H9 (cell line): ENCODE results near the gene SPAG4. TPM values are rescaled to one million over a fixed set of nuclear protein-coding genes. Genes with fewer than 3 reads are reported as not detected.

ENCODE experiments used
- DNase-seq: peaks from one replicate; pipeline ENCODE4 v3.0.0-alpha.2; 2017
- H2AFZ ChIP-seq: one replicate; pipeline ENCODE4 v1.6.1; 2013; ENCODE audit warnings: mild to moderate bottlenecking, low read length, control low read depth, moderate library complexity
- H2AK5ac ChIP-seq: 2 replicates; pipeline ENCODE4 v1.6.1; 2013; ENCODE audit warnings: low read length, control low read depth, mixed read lengths; ENCODE audit not compliant: insufficient read length
- H2BK120ac ChIP-seq: one replicate; pipeline ENCODE4 v1.6.1; 2013; ENCODE audit warnings: low read depth, mild to moderate bottlenecking, low read length, control low read depth, inconsistent platforms; ENCODE audit not compliant: poor library complexity, severe bottlenecking
- H2BK12ac ChIP-seq: 2 replicates; pipeline ENCODE4 v1.6.1; 2013; ENCODE audit warnings: low read length, control low read depth, mixed read lengths, low read depth; ENCODE audit not compliant: insufficient read length
- H2BK15ac ChIP-seq: 2 replicates; pipeline ENCODE4 v1.6.1; 2013; ENCODE audit warnings: low read depth, low read length, control low read depth
- H2BK20ac ChIP-seq: one replicate; pipeline ENCODE4 v1.6.1; 2013; ENCODE audit warnings: low read depth, mild to moderate bottlenecking, low read length, control low read depth, inconsistent platforms; ENCODE audit not compliant: poor library complexity, severe bottlenecking
- H2BK5ac ChIP-seq: 2 replicates; pipeline ENCODE4 v1.6.1; 2013; ENCODE audit warnings: low read length, control low read depth, mixed read lengths; ENCODE audit not compliant: insufficient read length
- H3K14ac ChIP-seq: 2 replicates; pipeline ENCODE4 v1.6.1; 2013; ENCODE audit warnings: low read length, control low read depth; ENCODE audit not compliant: insufficient read depth
- H3K18ac ChIP-seq: 2 replicates; pipeline ENCODE4 v1.6.1; 2013; ENCODE audit warnings: low read depth, mild to moderate bottlenecking, mixed read lengths, low read length, control low read depth; ENCODE audit not compliant: insufficient read length
- H3K23ac ChIP-seq: 2 replicates; pipeline ENCODE4 v1.6.1; 2013; ENCODE audit warnings: low read length, control low read depth, mixed read lengths, low read depth; ENCODE audit not compliant: insufficient read length
- H3K23me2 ChIP-seq: 2 replicates; pipeline ENCODE4 v1.6.1; 2013; ENCODE audit warnings: low read depth, mild to moderate bottlenecking, mixed read lengths, low read length, control low read depth; ENCODE audit not compliant: insufficient read length, poor library complexity, severe bottlenecking
- H3K27ac ChIP-seq: 2 replicates; pipeline ENCODE4 v1.5.1; 2013; ENCODE audit warnings: low read length, control low read depth, mixed read lengths, low read depth; ENCODE audit not compliant: insufficient read length
- H3K27me3 ChIP-seq: 2 replicates; pipeline ENCODE4 v1.6.1; 2013; ENCODE audit warnings: low read length, control low read depth, inconsistent platforms; ENCODE audit not compliant: insufficient read depth
- H3K4ac ChIP-seq: 2 replicates; pipeline ENCODE4 v1.6.1; 2013; ENCODE audit warnings: low read depth, mild to moderate bottlenecking, control low read depth, inconsistent platforms, low read length, moderate library complexity
- H3K4me1 ChIP-seq: 2 replicates; pipeline ENCODE4 v1.6.1; 2013; ENCODE audit warnings: low read length, control low read depth, inconsistent platforms; ENCODE audit not compliant: insufficient read depth
- H3K4me2 ChIP-seq: 2 replicates; pipeline ENCODE4 v1.6.1; 2013; ENCODE audit warnings: low read length, control low read depth, mixed read lengths; ENCODE audit not compliant: insufficient read length, insufficient read depth
- H3K56ac ChIP-seq: 2 replicates; pipeline ENCODE4 v1.6.1; 2013; ENCODE audit warnings: low read depth, mild to moderate bottlenecking, mixed read lengths, low read length, control low read depth; ENCODE audit not compliant: insufficient read length
- H3K79me1 ChIP-seq: 2 replicates; pipeline ENCODE4 v1.6.1; 2013; ENCODE audit warnings: low read depth, mild to moderate bottlenecking, moderate library complexity, low read length, control low read depth, inconsistent platforms; ENCODE audit not compliant: insufficient read depth, poor library complexity, severe bottlenecking
- H3K79me2 ChIP-seq: 2 replicates; pipeline ENCODE4 v1.6.1; 2013; ENCODE audit warnings: low read length, control low read depth, inconsistent platforms; ENCODE audit not compliant: insufficient read depth
- H3K9ac ChIP-seq: 2 replicates; pipeline ENCODE4 v1.6.1; 2013; ENCODE audit warnings: low read length, control low read depth, mixed read lengths; ENCODE audit not compliant: insufficient read length; ENCODE audit errors: extremely low read depth
- H3K9me3 ChIP-seq: one replicate; pipeline ENCODE4 v1.6.1; 2013; ENCODE audit warnings: low read depth, low read length, inconsistent platforms; ENCODE audit not compliant: control insufficient read depth
- H3T11ph ChIP-seq: one replicate; pipeline ENCODE4 v1.6.1; 2013; ENCODE audit warnings: mild to moderate bottlenecking, low read length, control low read depth, inconsistent platforms
- H4K20me1 ChIP-seq: one replicate; pipeline ENCODE4 v1.6.1; 2013; ENCODE audit not compliant: control insufficient read depth, insufficient read length, insufficient read depth
- H4K5ac ChIP-seq: 2 replicates; pipeline ENCODE4 v1.6.1; 2013; ENCODE audit warnings: low read depth, mild to moderate bottlenecking, mixed read lengths, low read length, control low read depth; ENCODE audit not compliant: insufficient read length
- H4K8ac ChIP-seq: replicated peaks from 2 replicates; pipeline ENCODE4 v1.6.1; 2013; ENCODE audit warnings: low read length, control low read depth, mixed read lengths, low read depth; ENCODE audit not compliant: insufficient read length
- H4K91ac ChIP-seq: 2 replicates; pipeline ENCODE4 v1.6.1; 2013; ENCODE audit warnings: low read depth, mild to moderate bottlenecking, moderate library complexity, mixed read lengths, low read length, control low read depth; ENCODE audit not compliant: insufficient read length
- H3K27ac Mint-ChIP-seq, 3 experiments: 2 replicates in 2 of 3; 3 replicates in 1 of 3; pipeline ENCODE4 v1.8.0; 2020 to 2021; ENCODE audit warnings: mixed read lengths in 3 of 3, mild to moderate bottlenecking in 1 of 3, moderate library complexity in 1 of 3
- H3K27me3 Mint-ChIP-seq: 2 replicates; pipeline ENCODE4 v1.8.0; 2021; ENCODE audit warnings: low read depth, mild to moderate bottlenecking, moderate library complexity, mixed read lengths
- H3K36me3 Mint-ChIP-seq, 3 experiments: 2 replicates in 2 of 3; 3 replicates in 1 of 3; pipeline ENCODE4 v1.8.0; 2020 to 2021; ENCODE audit warnings: low read depth in 3 of 3, mixed read lengths in 3 of 3; ENCODE audit not compliant: insufficient read depth in 1 of 3
- H3K4me1 Mint-ChIP-seq, 2 experiments: 2 replicates each; pipeline ENCODE4 v1.8.0; 2020; ENCODE audit warnings: mixed read lengths in 2 of 2
- H3K4me3 Mint-ChIP-seq, 2 experiments: 2 replicates in 1 of 2; 3 replicates in 1 of 2; pipeline ENCODE4 v1.8.0; 2020 to 2021; ENCODE audit warnings: mild to moderate bottlenecking in 2 of 2, mixed read lengths in 2 of 2, moderate library complexity in 1 of 2
- H3K9me3 Mint-ChIP-seq, 2 experiments: 2 replicates in 1 of 2; 3 replicates in 1 of 2; pipeline ENCODE4 v1.8.0; 2020; ENCODE audit warnings: mild to moderate bottlenecking in 2 of 2, mixed read lengths in 2 of 2, moderate library complexity in 1 of 2
- WGBS: extraction: QIAGEN DNeasy Blood & Tissue Kit; methylation state at CpG from one replicate; pipeline ENCODE4 v1.1.7; 2013; ENCODE audit warnings: missing lambda C conversion rate, low lambda C conversion rate, mixed read lengths; ENCODE audit not compliant: insufficient read length; ENCODE audit errors: extremely low coverage; 5-methylcytosine and 5-hydroxymethylcytosine counted together
- total RNA-seq: library from RNA; stranded (reverse); gene quantifications from 2 replicates; pipeline ENCODE4 v1.2.1, GENCODE V29; 2021
- TF ChIP-seq, protein P1 (sequence below): fragments of 200-600 bp; sonication (generic); conservative IDR thresholded peaks from 3 replicates; pipeline ENCODE4 v1.8.0; 2021; ENCODE audit warnings: antibody characterized with exemption, mild to moderate bottlenecking

SPAG4 gene
- total RNA-seq, 1 experiment from 2014 or later: 4.9 TPM

DNA sequence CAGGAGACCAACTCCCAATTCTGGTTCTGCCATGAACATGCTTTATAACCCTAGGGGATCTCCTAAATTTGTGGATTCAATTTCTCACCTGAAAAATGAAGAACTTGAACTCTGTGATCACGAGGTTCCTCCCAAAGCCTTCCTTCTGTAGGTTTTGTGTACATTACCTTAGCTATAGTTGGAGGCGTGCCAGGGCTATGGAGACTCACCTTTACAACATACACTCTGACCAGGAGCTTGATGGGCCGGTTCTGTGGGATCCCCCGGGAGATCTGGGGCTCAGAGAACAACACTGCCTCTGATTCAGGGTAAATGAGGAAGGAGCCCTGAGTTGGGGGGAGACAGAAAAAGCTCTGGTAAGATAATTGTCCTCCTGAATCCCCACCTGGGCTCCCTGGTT is 39.7 kb upstream of the SPAG4 start:
- H2BK20ac ChIP-seq: no peak overlapping the region
- H3K9ac ChIP-seq: no peak overlapping the region
- Mint-ChIP-seq H3K36me3 (peaks cover 0 to 10% (median 1%) of the 10 kb centered on the region in 3 experiments; a peak in 4 of 7 replicates), H3K27ac (no peak overlapping the region), H3K27me3 (peaks cover 4% of the 10 kb centered on the region), H3K4me1 (no peaks in the 10 kb centered on the region), H3K4me3 (no peak overlapping the region), H3K9me3 (peaks cover 6 to 8% of the 10 kb centered on the region in 2 experiments; a peak in 3 of 5 replicates)
- no peak overlapping the region for H3T11ph ChIP-seq
- H3K27me3 ChIP-seq: no peaks in the 10 kb centered on the region
- DNase-seq: no peak
- no peak overlapping the region for H2BK120ac ChIP-seq
- H4K8ac ChIP-seq: no peak overlapping the region
- WGBS: no CpG with 5 or more reads among the region's 4 CpGs
- H3K4me1 ChIP-seq: no peaks in the 10 kb centered on the region
- no peaks in the 10 kb centered on the region for H3K79me2 ChIP-seq
- H4K91ac ChIP-seq: no peak overlapping the region
- H3K14ac ChIP-seq: no peak overlapping the region
- TF ChIP-seq, protein P1, sequence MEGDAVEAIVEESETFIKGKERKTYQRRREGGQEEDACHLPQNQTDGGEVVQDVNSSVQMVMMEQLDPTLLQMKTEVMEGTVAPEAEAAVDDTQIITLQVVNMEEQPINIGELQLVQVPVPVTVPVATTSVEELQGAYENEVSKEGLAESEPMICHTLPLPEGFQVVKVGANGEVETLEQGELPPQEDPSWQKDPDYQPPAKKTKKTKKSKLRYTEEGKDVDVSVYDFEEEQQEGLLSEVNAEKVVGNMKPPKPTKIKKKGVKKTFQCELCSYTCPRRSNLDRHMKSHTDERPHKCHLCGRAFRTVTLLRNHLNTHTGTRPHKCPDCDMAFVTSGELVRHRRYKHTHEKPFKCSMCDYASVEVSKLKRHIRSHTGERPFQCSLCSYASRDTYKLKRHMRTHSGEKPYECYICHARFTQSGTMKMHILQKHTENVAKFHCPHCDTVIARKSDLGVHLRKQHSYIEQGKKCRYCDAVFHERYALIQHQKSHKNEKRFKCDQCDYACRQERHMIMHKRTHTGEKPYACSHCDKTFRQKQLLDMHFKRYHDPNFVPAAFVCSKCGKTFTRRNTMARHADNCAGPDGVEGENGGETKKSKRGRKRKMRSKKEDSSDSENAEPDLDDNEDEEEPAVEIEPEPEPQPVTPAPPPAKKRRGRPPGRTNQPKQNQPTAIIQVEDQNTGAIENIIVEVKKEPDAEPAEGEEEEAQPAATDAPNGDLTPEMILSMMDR: no peak
- H4K5ac ChIP-seq: no peak overlapping the region
- no peak overlapping the region for H3K4ac ChIP-seq
- no peaks in the 10 kb centered on the region for H3K23me2 ChIP-seq
- no peak overlapping the region for H3K23ac ChIP-seq
- H3K18ac ChIP-seq: no peak overlapping the region
- no peak overlapping the region for H3K4me2 ChIP-seq
- no peak overlapping the region for H2BK12ac ChIP-seq
- H4K20me1 ChIP-seq: no peaks in the 10 kb centered on the region
- no peak overlapping the region for H2BK15ac ChIP-seq
- H2BK5ac ChIP-seq: no peak overlapping the region
- no peaks in the 10 kb centered on the region for H3K9me3 ChIP-seq
- no peak overlapping the region for H2AFZ ChIP-seq
- H3K56ac ChIP-seq: no peak overlapping the region
- H3K79me1 ChIP-seq: no peaks in the 10 kb centered on the region
- no peak overlapping the region for H3K27ac ChIP-seq
- H2AK5ac ChIP-seq: no peak overlapping the region
